HEK293T (cell line): ENCODE data around the gene SAP30L.

Experiments
- CTCF ChIA-PET: fragments of 350-600 bp; formaldehyde crosslinking; extraction: SDS; loops from one replicate; lab custom pipeline; 2021; ENCODE audit warnings: antibody characterized with exemption, inconsistent platforms; lab: Yijun Ruan, JAX
- POLR2A ChIA-PET: fragments of 350-600 bp; formaldehyde crosslinking; extraction: SDS; loops from one replicate; lab custom pipeline; 2020; ENCODE audit warnings: antibody characterized with exemption, inconsistent platforms; lab: Yijun Ruan, JAX
- DNase-seq: peaks from one replicate; pipeline ENCODE4 v3.0.0; 2012; ENCODE audit warnings: mixed read lengths; ENCODE audit errors: extremely low spot score
- ARNT ChIP-seq: fragments of 450-650 bp; IDR thresholded peaks from 2 replicates; pipeline ENCODE4 v1.6.1; 2017; ENCODE audit warnings: mild to moderate bottlenecking
- BHLHE40 ChIP-seq: fragments of 450-650 bp; IDR thresholded peaks from 2 replicates; pipeline ENCODE4 v1.6.1; 2016; ENCODE audit warnings: mild to moderate bottlenecking, moderate library complexity, borderline replicate concordance
- CTBP1 ChIP-seq: fragments of 450-650 bp; IDR thresholded peaks from 2 replicates; pipeline ENCODE4 v1.6.1; 2016; ENCODE audit warnings: borderline replicate concordance
- ELF4 ChIP-seq: fragments of 450-650 bp; IDR thresholded peaks from 2 replicates; pipeline ENCODE4 v1.6.1; 2017; ENCODE audit warnings: antibody characterized with exemption
- FOXA1 ChIP-seq: fragments of 450-650 bp; IDR thresholded peaks from 2 replicates; pipeline ENCODE4 v1.6.1; 2016; ENCODE audit warnings: mild to moderate bottlenecking
- FOXK2 ChIP-seq: fragments of 450-650 bp; IDR thresholded peaks from 2 replicates; pipeline ENCODE4 v1.6.1; 2016; ENCODE audit warnings: mild to moderate bottlenecking
- FOXM1 ChIP-seq: fragments of 450-650 bp; IDR thresholded peaks from 2 replicates; pipeline ENCODE4 v1.6.1; 2017; ENCODE audit warnings: mild to moderate bottlenecking, borderline replicate concordance
- HDGF ChIP-seq: fragments of 450-650 bp; IDR thresholded peaks from 2 replicates; pipeline ENCODE4 v1.6.1; 2017; ENCODE audit warnings: antibody characterized with exemption, borderline replicate concordance
- L3MBTL2 ChIP-seq: fragments of 450-650 bp; conservative IDR thresholded peaks from 2 replicates; pipeline ENCODE4 v1.6.1; 2016; ENCODE audit warnings: mild to moderate bottlenecking
- LEF1 ChIP-seq: fragments of 450-650 bp; IDR thresholded peaks from 2 replicates; pipeline ENCODE4 v1.6.1; 2017; ENCODE audit warnings: mild to moderate bottlenecking, borderline replicate concordance
- NFRKB ChIP-seq: fragments of 450-650 bp; IDR thresholded peaks from 2 replicates; pipeline ENCODE4 v1.6.1; 2016; ENCODE audit warnings: mild to moderate bottlenecking, moderate library complexity
- PKNOX1 ChIP-seq: fragments of 450-650 bp; IDR thresholded peaks from 2 replicates; pipeline ENCODE4 v1.6.1; 2016
- SP1 ChIP-seq: fragments of 450-650 bp; IDR thresholded peaks from 2 replicates; pipeline ENCODE4 v1.6.1; 2017
- SUZ12 ChIP-seq: fragments of 450-650 bp; IDR thresholded peaks from 2 replicates; pipeline ENCODE4 v1.6.1; 2016; ENCODE audit warnings: mild to moderate bottlenecking
- TARDBP ChIP-seq: fragments of 450-650 bp; IDR thresholded peaks from 2 replicates; pipeline ENCODE4 v1.6.1; 2016
- ZNF384 ChIP-seq: fragments of 450-650 bp; IDR thresholded peaks from 2 replicates; pipeline ENCODE4 v1.6.1; 2016

The SAP30L gene

GRCh38 chr5:154478752-154479159, 33.0 kb downstream of the SAP30L start:
- no peak for TF ChIP-seq LEF1
- TF ChIP-seq FOXM1 = no peak
- no peak for TF ChIP-seq HDGF
- no peak for TF ChIP-seq CTBP1
- no peak for TF ChIP-seq FOXA1
- no peak for TF ChIP-seq FOXK2
- no peak for TF ChIP-seq BHLHE40
- TF ChIP-seq PKNOX1 = no peak
- TF ChIP-seq TARDBP = no peak
- no peak for TF ChIP-seq NFRKB
- TF ChIP-seq SP1 = no peak
- TF ChIP-seq L3MBTL2 = no peak
- TF ChIP-seq ELF4 = no peak
- no peak for TF ChIP-seq ZNF384
- no peak for TF ChIP-seq SUZ12
- TF ChIP-seq ARNT = no peak
- DNase-seq = no peak
- ChIA-PET CTCF (interaction anchor here (1.7 kb wide), 1 partner anchor 43 kb away, joined by 8 read pairs; no protein-coding TSS in a partner anchor), POLR2A (interaction anchor here (1.5 to 1.9 kb wide), 2 partner anchors 8 to 32 kb away, joined by 4 to 6 read pairs; no protein-coding TSS in a partner anchor)

GRCh38 chr5:154479160-154479943, 33.6 kb downstream of the SAP30L start:
- ChIA-PET CTCF (interaction anchor here (0.7 to 1.7 kb wide), 2 partner anchors 42 to 505 kb away, joined by 5 to 8 read pairs; no protein-coding TSS in a partner anchor), POLR2A (interaction anchor here (1.5 kb wide), 1 partner anchor 32 kb away, joined by 4 read pairs; no protein-coding TSS in a partner anchor)
- TF ChIP-seq PKNOX1 (no peak), CTBP1 (no peak), NFRKB (no peak), L3MBTL2 (no peak), ARNT (no peak), BHLHE40 (no peak), TARDBP (no peak), HDGF (no peak), SP1 (no peak), ZNF384 (no peak), ELF4 (no peak), SUZ12 (no peak), LEF1 (no peak), FOXM1 (no peak), FOXA1 (no peak), FOXK2 (no peak)
- DNase-seq = no peak

- POLR2A ChIA-PET = no interaction called here
- CTCF ChIA-PET = interaction anchor here (0.7 to 1.7 kb wide), 3 partner anchors 41 to 504 kb away, joined by 3 to 8 read pairs (median 5); no protein-coding TSS in a partner anchor
- no peak for DNase-seq
- TF ChIP-seq FOXM1 = no peak
- no peak for TF ChIP-seq TARDBP
- no peak for TF ChIP-seq BHLHE40
- TF ChIP-seq L3MBTL2 = no peak
- TF ChIP-seq ZNF384 = no peak
- TF ChIP-seq NFRKB = no peak
- no peak for TF ChIP-seq FOXA1
Observed at GRCh38 chr5:154479944-154480750, 34.4 kb downstream of the SAP30L start.

- ChIA-PET POLR2A (interaction anchor here (1.0 kb wide), 1 partner anchor 43 kb away, joined by 5 read pairs; no protein-coding TSS in a partner anchor), CTCF (interaction anchor here (0.6 to 1.3 kb wide), 4 partner anchors 22 to 324 kb away, joined by 3 to 9 read pairs (median 4); no protein-coding TSS in a partner anchor)
- DNase-seq = no peak
- TF ChIP-seq FOXA1 = no peak
- no peak for TF ChIP-seq FOXK2
- TF ChIP-seq ELF4 = no peak
- TF ChIP-seq SP1 = no peak
- TF ChIP-seq SUZ12 = no peak
- no peak for TF ChIP-seq TARDBP
- TF ChIP-seq HDGF = no peak
- TF ChIP-seq ZNF384 = no peak
- no peak for TF ChIP-seq NFRKB
- no peak for TF ChIP-seq L3MBTL2
- TF ChIP-seq ARNT = no peak
- TF ChIP-seq LEF1 = no peak
- TF ChIP-seq CTBP1 = no peak
- no peak for TF ChIP-seq FOXM1
- no peak for TF ChIP-seq PKNOX1
Observed at GRCh38 chr5:154480847-154481246, 35.0 kb downstream of the SAP30L start.
